Esophagus muscularis mucosa (tissue), 4 donors: ENCODE data around the gene MPC2.

Experiments
- CTCF ChIP-seq, 3 experiments: fragments of 200-600 bp in 2 of 3; fragments of 450-650 bp in 1 of 3; sonication (generic) in 2 of 3; IDR thresholded peaks; one replicate each; pipeline ENCODE4 v1.5.1; 2017 to 2019; ENCODE audit warnings: antibody characterized with exemption in 3 of 3, mild to moderate bottlenecking in 2 of 3, moderate library complexity in 1 of 3
- EP300 ChIP-seq: sonication (generic); formaldehyde crosslinking; IDR thresholded peaks from one replicate; pipeline ENCODE4 v1.6.1; 2017; ENCODE audit warnings: antibody characterized with exemption
- POLR2A ChIP-seq: fragments of 450-650 bp; IDR thresholded peaks from one replicate; pipeline ENCODE4 v1.6.1; 2017; ENCODE audit warnings: antibody characterized with exemption, moderate library complexity, mild to moderate bottlenecking, low read depth
- POLR2AphosphoS5 ChIP-seq, 2 donors: sonication (generic); formaldehyde crosslinking; IDR thresholded peaks; one replicate each; pipeline ENCODE4 v1.6.1; 2017; ENCODE audit warnings: antibody characterized with exemption in 2 of 2

DNA sequence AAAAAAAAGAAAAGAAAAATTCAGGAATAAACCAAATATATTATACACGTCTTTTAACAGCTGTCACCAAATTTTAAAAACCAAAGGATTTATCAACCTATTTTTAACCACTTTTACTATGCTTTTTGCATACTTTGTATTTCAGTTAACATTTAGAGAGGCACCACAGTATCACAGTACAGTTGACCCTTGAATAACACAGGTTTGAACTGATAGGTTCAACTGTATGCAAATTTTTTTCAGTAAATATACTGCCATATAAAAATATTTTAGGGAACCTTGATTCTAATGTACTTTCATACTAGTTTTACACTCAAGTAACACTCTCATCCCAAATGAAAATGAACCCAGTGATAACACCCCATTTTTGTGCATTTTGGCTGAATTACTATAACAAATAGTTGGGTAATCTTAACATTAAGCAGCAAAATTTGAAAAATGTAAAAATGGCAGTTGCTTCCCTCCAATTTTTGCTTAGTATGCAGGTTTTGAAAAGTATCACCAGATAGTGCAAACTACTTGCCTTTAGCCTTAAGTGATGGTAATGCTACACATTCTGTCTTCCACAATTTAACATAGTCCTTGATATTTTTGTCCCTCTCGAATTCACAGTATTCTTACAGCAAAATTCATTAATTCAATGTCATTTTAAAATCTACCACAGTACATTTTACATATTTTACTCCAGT lies 12.2 kb downstream of the MPC2 start:
- TF ChIP-seq POLR2AphosphoS5 (IDR thresholded peaks at IDR 0.05) (no peak), CTCF (IDR thresholded peaks at IDR 0.05) (no peak), POLR2A (no peak), EP300 (no peak)
